Esophagus squamous epithelium (tissue), 4 donors: ENCODE data around the gene FTH1.

Experiments used
- POLR2A ChIP-seq, 4 donors: fragments of 450-650 bp; IDR thresholded peaks; one replicate each; pipeline ENCODE4 v1.6.1; 2017; ENCODE audit warnings: antibody characterized with exemption in 4 of 4, mild to moderate bottlenecking in 4 of 4, moderate library complexity in 3 of 4
- TF ChIP-seq, protein P1 (sequence below), 6 experiments: fragments of 450-650 bp in 4 of 6; fragments of 200-600 bp in 2 of 6; sonication (generic) in 2 of 6; IDR thresholded peaks; one replicate each; pipeline ENCODE4 v1.5.1; 2016 to 2019; ENCODE audit warnings: antibody characterized with exemption in 6 of 6, mild to moderate bottlenecking in 4 of 6, moderate library complexity in 4 of 6

DNA sequence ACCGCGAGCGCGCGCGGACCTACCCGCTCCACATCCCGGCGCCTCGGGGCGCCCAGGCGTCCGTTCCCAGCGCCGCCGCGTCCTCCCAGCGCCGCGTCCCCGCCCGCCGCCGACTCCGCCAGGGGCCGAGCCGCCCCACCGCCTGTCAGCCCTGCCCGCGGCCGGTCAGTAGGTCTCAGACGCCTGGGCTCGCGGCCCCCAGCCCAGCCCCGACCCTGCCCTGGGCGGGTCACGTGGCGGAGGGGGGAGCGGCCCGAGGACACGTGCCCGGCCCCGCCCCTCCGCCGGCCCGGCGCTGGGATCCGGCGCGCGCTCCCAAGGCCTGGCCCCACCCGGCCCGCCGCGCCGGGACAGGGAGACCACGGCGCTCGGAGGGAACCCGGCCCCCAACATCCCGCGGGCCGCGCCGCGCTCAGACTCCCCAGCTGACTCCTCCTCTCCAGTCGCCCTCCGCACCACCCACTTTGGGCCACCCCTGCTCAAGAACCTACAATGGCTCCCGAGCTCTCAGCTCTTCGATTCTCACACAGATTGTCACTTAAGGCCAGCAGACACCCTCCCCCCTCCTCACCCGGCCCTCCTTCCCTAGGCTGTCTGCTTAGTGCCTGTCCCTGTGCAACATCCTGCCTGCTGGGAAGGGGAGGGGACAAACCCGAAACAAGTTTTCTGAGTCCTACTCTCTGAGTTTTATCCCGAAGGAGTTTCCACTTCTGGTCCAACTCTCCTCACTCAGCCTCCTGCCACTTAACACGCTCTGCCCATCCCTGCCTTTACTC, 49.9 kb downstream of the FTH1 start, which contains the start of gene RAB3IL1:
- TF ChIP-seq, protein P1, sequence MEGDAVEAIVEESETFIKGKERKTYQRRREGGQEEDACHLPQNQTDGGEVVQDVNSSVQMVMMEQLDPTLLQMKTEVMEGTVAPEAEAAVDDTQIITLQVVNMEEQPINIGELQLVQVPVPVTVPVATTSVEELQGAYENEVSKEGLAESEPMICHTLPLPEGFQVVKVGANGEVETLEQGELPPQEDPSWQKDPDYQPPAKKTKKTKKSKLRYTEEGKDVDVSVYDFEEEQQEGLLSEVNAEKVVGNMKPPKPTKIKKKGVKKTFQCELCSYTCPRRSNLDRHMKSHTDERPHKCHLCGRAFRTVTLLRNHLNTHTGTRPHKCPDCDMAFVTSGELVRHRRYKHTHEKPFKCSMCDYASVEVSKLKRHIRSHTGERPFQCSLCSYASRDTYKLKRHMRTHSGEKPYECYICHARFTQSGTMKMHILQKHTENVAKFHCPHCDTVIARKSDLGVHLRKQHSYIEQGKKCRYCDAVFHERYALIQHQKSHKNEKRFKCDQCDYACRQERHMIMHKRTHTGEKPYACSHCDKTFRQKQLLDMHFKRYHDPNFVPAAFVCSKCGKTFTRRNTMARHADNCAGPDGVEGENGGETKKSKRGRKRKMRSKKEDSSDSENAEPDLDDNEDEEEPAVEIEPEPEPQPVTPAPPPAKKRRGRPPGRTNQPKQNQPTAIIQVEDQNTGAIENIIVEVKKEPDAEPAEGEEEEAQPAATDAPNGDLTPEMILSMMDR (IDR thresholded peaks at IDR 0.05): peak in 1 of 6 experiments; percentile 14
- peak in 2 of 4 donors; percentile 38 to 51 for TF ChIP-seq POLR2A (IDR thresholded peaks at IDR 0.05)
